HL-60/S4 (cell line): ENCODE data around the gene NF1.

ENCODE experiments used
- in situ Hi-C: fragments of 300-500 bp; cut with MboI; formaldehyde crosslinking; loops from 2 replicates; pipeline ENCODE4 v1.14.3; 2022; ENCODE audit warnings: low sequenced_read_pairs

The NF1 gene

GRCh38 chr17:31417051-31417792 lies 322.4 kb downstream of the NF1 start:
- in situ Hi-C loops = no loop called here

- in situ Hi-C loops = no loop called here
Observed at GRCh38 chr17:31418773-31419350, 324.1 kb downstream of the NF1 start.

GRCh38 chr17:31422443-31422842 lies 327.7 kb downstream of the NF1 start:
- in situ Hi-C loops = no loop called here

- in situ Hi-C loops = no loop called here
Observed at GRCh38 chr17:31424944-31425281, 330.1 kb downstream of the NF1 start.

GRCh38 chr17:31425282-31426040 lies 330.7 kb downstream of the NF1 start:
- in situ Hi-C loops = no loop called here
